ENCODE results near the gene CDK2. TPM values are rescaled to one million over a fixed set of nuclear protein-coding genes. Genes with fewer than 3 reads are reported as not detected.

The CDK2 gene
- total and polyA plus RNA-seq, 9 of the 15 experiments (the other 6 are each of a cell fraction or from before 2014, with no cell fraction given): 17.4 to 213 (median 109) TPM

- TF ChIP-seq ZNF318 (IDR thresholded peaks at IDR 0.05; ENCODE audit: borderline replicate concordance in 1 of 2, low read depth in 1 of 2) (0 out of 4 replicates have a peak, but pooled peaks of 1 of the 2 experiments have one; percentile 16), CC2D1A (IDR thresholded peaks at IDR 0.05) (no peak), COPS2 (conservative IDR thresholded peaks at IDR 0.05) (no peak), AFF1 (IDR thresholded peaks at IDR 0.05; ENCODE audit: low read depth in 1 of 2, partially characterized antibody in 2 of 2) (no peak), NR2C1 (IDR thresholded peaks at IDR 0.05) (peak; percentile 76), NR2C1 (tag; IDR thresholded peaks at IDR 0.05) (peak; percentile 57; the same call in 1 of the 2 replicates), EP400 (IDR thresholded peaks at IDR 0.05) (0 out of 2 replicates have a peak, but pooled peaks have one; percentile 24), SIN3B (IDR thresholded peaks at IDR 0.05; ENCODE audit: low read depth) (peak; percentile 42; the same call in 1 of the 2 replicates), THRA (IDR thresholded peaks at IDR 0.05) (no peak), TBP (optimal IDR thresholded peaks at IDR 0.05; ENCODE audit: low read depth, low read length) (peak; percentile 78)
Measured at GRCh38 chr12:55996715-55997534, 30.3 kb downstream of the CDK2 start, which contains the start of gene SUOX (continued).
